Stomach smooth muscle (tissue), 2 donors: ENCODE measurements around the gene MYH10.

Experiments used
- H3K27ac ChIP-seq: one replicate; pipeline ENCODE4 v1.7.0; 2013; ENCODE audit warnings: mild to moderate bottlenecking, low read length, inconsistent platforms
- H3K27me3 ChIP-seq, 2 donors: one replicate each; pipeline ENCODE4 v1.7.0; 2013; ENCODE audit warnings: low read length in 2 of 2; ENCODE audit not compliant: insufficient read depth in 2 of 2, control insufficient read depth in 1 of 2
- H3K36me3 ChIP-seq, 2 donors: one replicate each; pipeline ENCODE4 v1.7.0; 2013; ENCODE audit warnings: low read length in 2 of 2; ENCODE audit not compliant: control insufficient read depth in 2 of 2, insufficient read depth in 2 of 2
- H3K4me1 ChIP-seq: one replicate; pipeline ENCODE4 v1.7.0; 2013; ENCODE audit warnings: low read length; ENCODE audit not compliant: control insufficient read depth, insufficient read depth
- H3K4me3 ChIP-seq, 2 donors: one replicate each; pipeline ENCODE4 v1.7.0; 2013; ENCODE audit warnings: low read length in 2 of 2
- H3K9ac ChIP-seq, 2 donors: one replicate each; pipeline ENCODE4 v1.7.0; 2013; ENCODE audit warnings: low read length in 2 of 2, mild to moderate bottlenecking in 1 of 2
- H3K9me3 ChIP-seq, 2 donors: one replicate each; pipeline ENCODE4 v1.7.0; 2013; ENCODE audit warnings: low read length in 2 of 2; ENCODE audit not compliant: control insufficient read depth in 2 of 2
- donor health status: healthy.
- donor health status: Pancreatic carcinoma.

The MYH10 gene

DNA sequence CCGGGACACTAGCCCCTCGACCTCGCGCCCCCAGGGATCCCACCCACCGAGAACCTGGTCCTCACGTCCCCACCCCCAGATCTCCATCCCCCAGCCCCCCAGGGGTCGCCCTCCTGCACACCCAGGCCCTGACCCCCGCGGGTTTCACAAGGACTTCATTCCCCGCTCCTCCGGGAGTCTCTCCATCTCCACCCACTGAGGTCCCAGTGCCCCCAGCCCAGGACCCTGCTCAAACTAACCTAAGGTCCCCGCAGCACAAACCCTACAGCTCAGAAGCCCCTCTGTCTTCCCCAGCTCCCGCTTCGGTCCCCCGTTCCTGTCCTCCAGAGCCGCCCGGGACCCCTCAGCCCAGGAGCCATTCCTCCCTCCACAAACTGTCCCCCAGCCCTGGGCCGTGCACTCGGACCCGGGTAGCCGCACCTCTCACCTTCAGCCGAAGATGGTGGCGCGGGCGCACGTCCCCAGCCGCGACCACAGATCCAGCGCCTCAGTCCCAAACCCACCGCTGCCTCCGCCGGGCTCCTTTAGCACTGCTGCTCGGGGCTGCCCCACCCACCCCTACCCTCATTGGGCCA lies at the start of gene MYH10:
MYH10 (minus strand) TSS at position 499 of the 575 bp plus-strand sequence. CDS start 7,479 bp downstream, outside the sequence.
- no peaks in the 10 kb centered on the region for H3K36me3 ChIP-seq
- H3K27me3 ChIP-seq = no peaks in the 10 kb centered on the region
- H3K9ac ChIP-seq = peak within 1 kb of the TSS; percentile 67 to 68
- peak within 1 kb of the TSS; percentile 83 to 92 for H3K4me3 ChIP-seq
- no peaks in the 10 kb centered on the region for H3K9me3 ChIP-seq
- H3K4me1 ChIP-seq = peaks cover 6% of the 10 kb centered on the region
- peak within 1 kb of the TSS; percentile 18 for H3K27ac ChIP-seq

DNA sequence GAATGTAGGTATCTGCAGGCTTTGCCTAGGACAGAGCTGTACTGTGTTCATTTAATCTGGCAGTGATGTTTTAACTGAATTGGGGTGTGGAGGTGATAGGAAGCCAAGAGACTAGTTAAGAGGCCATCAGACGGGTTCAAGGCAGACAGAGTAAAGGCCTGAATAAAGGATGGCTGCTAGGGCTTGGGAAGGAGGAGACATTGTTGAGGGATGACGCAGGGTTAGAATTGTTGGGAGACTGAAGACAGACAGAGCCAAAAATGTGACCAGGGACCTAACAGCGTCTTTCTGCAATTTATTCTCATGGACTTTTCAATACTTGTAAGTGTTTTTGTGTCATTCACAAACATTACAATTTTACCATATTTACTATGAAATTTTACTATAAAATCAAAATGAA lies 48.6 kb upstream of the MYH10 start:
- Histone ChIP-seq H3K27me3 (no peaks in the 10 kb centered on the region), H3K27ac (no peak overlapping the region), H3K9me3 (peaks cover 0 to 2% of the 10 kb centered on the region in 2 donors), H3K4me1 (peaks cover 22% of the 10 kb centered on the region), H3K9ac (no peak overlapping the region), H3K36me3 (no peaks in the 10 kb centered on the region), H3K4me3 (no peak overlapping the region)

DNA sequence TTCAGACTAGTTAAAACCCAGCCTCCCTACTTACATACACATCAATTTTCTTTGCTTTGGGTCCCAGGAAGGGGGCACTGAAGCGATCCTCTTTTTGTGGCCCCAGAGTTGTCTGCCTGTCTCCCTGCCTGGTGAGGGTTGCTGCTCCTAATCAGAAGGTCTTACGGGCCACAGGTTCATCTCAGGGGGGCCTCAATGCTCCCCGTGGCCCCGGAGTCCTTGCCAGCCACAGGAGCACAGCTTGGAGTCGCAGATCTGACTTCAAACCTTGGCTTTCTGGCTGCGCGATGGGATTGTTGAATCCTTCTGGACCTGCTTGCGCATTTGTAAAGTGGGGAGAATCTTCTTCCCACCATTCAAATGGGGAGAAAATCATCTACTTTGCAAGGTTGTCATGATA lies 44.8 kb upstream of the MYH10 start:
- Histone ChIP-seq H3K36me3 (no peaks in the 10 kb centered on the region), H3K27ac (peak overlapping the region; percentile 62), H3K4me1 (peaks cover 19% of the 10 kb centered on the region), H3K9ac (no peak overlapping the region), H3K4me3 (no peak overlapping the region), H3K9me3 (peaks cover 0 to 2% of the 10 kb centered on the region in 2 donors), H3K27me3 (no peaks in the 10 kb centered on the region)

DNA sequence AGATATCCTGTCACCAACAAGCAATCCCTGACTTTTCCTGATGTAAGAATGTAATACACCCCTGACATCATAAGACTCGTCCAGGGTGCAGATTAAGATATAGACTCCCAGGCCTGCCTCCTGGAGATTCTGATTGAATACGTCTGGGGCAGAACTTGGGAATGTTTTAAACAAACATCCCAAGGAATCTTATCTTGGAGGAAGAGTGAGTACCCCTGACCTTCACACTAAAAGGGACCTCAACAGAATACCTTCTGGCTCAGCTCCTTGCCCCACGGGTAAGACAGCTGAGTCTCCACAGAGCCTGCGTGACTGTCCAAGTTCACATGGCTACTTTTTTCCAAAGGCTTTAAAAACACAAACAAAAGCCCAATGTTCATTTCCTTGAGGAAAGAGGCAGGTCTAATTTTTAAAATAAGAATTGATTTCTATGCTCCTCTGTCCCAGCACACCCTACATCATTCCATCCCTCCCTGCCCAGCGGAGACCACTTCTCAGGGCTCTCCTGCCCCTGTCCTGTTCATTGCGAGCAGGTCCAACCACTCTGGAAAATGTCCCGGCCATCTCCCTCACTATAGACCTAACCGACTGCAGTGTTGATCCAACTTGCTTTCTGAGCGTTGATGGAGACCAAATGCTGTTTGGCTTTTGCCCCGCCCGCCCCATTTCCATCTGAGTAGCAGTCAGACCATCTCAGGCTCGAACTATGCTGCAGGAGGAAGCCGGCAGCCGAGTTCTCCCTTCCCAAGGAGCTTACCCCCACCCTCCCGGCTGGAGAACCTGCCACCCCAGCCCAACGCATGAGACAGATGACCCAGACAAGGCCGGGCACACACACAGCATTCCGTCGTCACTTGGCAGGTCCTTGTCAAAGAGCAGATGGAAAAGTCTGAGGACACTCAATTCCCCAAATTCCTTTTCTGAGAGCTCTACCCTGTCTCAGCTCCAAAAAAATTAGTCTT lies 44.1 kb upstream of the MYH10 start:
- Histone ChIP-seq H3K4me3 (peak overlapping the region in 1 of 2 donors; percentile 47), H3K9ac (no peak overlapping the region), H3K9me3 (peaks cover 0 to 2% of the 10 kb centered on the region in 2 donors), H3K27ac (peak overlapping the region; percentile 62), H3K4me1 (peaks cover 16% of the 10 kb centered on the region), H3K36me3 (no peaks in the 10 kb centered on the region), H3K27me3 (no peaks in the 10 kb centered on the region)

DNA sequence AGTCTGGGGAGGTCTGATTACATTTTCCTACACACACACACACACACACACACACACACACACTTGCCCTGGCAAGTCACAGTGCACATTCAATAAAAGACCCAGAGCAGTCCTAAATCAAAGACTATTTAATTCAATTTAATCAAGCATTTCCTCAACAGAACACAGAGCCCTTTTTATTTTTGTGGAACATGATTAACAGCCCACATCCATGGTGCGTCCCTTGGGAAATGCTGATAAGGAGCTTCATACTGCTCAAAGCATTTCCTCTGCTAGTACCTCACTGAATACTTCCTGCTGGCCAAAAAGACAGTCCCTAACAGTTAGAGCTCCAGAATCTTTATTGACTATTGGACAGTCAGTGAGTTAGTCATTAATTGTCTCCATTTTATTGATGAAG lies 43.1 kb upstream of the MYH10 start:
- H3K27me3 ChIP-seq = no peaks in the 10 kb centered on the region
- H3K4me1 ChIP-seq = peaks cover 16% of the 10 kb centered on the region
- peaks cover 0 to 2% of the 10 kb centered on the region in 2 donors for H3K9me3 ChIP-seq
- H3K9ac ChIP-seq = no peak overlapping the region
- peak overlapping the region in 1 of 2 donors; percentile 3 for H3K4me3 ChIP-seq
- H3K36me3 ChIP-seq = no peaks in the 10 kb centered on the region
- H3K27ac ChIP-seq = peak overlapping the region; percentile 62

DNA sequence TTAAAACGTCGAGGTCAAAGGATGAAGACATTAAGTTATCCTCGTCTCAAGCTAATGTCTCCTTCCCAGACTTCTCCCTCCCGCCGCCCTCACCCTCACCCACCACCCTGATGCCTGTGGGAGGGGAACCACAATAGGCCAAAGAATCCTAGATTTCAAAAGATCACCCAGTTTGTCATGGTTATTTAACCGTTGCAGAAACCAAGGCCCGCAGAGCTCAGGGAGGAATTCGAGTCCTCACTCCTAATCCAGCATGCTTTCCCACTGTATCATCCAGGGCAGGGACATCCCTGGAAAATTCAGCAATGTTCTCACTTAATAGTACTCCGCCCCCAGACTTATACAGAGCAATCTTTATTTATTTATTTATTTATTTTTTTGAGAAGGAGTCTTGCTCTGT lies 41.8 kb upstream of the MYH10 start:
- no peaks in the 10 kb centered on the region for H3K9me3 ChIP-seq
- no peak overlapping the region for H3K27ac ChIP-seq
- H3K36me3 ChIP-seq = no peaks in the 10 kb centered on the region
- H3K4me1 ChIP-seq = peaks cover 16% of the 10 kb centered on the region
- no peaks in the 10 kb centered on the region for H3K27me3 ChIP-seq
- no peak overlapping the region for H3K9ac ChIP-seq
- H3K4me3 ChIP-seq = no peak overlapping the region

DNA sequence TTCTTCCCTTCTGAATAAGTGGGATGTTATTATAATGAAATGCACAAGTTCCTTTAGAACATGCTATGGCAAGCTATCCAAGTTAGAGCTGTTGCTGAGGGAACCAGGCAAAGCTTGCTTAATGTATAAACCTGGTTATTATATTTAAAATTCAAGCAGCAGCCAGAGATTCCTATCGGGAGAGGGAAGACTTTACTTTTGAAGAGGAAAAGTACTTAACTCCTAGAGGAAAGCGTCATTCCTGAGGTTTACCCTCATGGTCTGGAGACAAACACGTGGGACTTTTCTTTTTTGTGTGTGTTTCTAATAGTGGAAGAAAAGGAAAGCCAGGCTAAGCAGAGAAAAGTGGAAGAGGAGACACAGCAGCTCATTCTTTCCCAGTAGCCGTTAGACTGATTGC lies 39.9 kb upstream of the MYH10 start:
- no peak overlapping the region for H3K27ac ChIP-seq
- H3K9me3 ChIP-seq = no peaks in the 10 kb centered on the region
- H3K4me1 ChIP-seq = peaks cover 16% of the 10 kb centered on the region
- H3K9ac ChIP-seq = no peak overlapping the region
- no peaks in the 10 kb centered on the region for H3K36me3 ChIP-seq
- H3K4me3 ChIP-seq = no peak overlapping the region
- H3K27me3 ChIP-seq = no peaks in the 10 kb centered on the region

DNA sequence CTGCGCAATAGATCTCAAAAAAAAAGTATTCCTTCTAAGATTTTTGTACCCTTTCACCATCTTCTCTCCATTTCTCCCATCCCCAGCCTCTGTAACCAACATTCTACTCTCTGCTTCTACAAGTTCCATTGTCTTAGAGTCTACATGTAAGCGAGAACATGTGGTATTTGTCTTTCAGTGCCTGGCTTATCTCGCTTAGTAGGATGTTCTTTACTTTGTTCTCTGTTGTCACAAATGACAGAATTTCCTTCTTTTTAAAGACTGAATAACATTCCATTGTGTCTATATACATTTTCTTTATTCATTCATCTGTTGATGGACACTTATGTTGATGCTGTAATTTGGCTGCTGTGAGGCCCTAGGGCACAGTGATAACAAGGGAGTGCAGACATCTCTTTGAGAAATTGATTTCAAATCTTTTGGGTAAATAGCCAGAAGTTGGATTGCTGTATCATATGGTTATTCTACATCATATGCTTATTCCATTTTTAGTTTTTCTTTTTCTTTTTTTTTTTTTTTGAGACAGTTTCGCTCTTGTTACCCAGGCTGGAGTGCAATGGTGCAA lies 37.7 kb upstream of the MYH10 start:
- no peak overlapping the region for H3K27ac ChIP-seq
- no peaks in the 10 kb centered on the region for H3K4me1 ChIP-seq
- H3K9ac ChIP-seq = no peak overlapping the region
- H3K36me3 ChIP-seq = no peaks in the 10 kb centered on the region
- H3K27me3 ChIP-seq = no peaks in the 10 kb centered on the region
- H3K4me3 ChIP-seq = no peak overlapping the region
- H3K9me3 ChIP-seq = no peaks in the 10 kb centered on the region

DNA sequence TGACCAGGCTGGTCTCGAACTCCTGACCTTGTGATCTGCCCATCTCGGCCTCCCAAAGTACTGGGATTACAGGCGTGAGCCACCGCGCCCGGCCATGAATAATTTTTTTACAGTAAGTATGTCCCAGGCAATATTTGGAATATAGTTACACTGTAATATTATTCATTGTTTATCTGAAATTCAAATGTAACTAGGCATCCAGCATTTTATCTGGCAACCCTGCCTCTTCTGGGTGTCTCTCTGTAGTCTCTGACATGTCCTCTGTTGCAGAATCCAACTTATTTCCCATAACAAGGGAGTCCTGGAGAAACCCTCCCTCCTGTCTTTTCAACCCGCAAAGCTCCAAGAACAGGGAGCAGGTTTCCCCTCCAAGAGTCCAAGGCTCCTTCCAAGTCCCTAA lies 36.9 kb upstream of the MYH10 start:
- Histone ChIP-seq H3K27me3 (no peaks in the 10 kb centered on the region), H3K4me3 (no peak overlapping the region), H3K36me3 (no peaks in the 10 kb centered on the region), H3K4me1 (no peaks in the 10 kb centered on the region), H3K9ac (no peak overlapping the region), H3K9me3 (no peaks in the 10 kb centered on the region), H3K27ac (no peak overlapping the region)

DNA sequence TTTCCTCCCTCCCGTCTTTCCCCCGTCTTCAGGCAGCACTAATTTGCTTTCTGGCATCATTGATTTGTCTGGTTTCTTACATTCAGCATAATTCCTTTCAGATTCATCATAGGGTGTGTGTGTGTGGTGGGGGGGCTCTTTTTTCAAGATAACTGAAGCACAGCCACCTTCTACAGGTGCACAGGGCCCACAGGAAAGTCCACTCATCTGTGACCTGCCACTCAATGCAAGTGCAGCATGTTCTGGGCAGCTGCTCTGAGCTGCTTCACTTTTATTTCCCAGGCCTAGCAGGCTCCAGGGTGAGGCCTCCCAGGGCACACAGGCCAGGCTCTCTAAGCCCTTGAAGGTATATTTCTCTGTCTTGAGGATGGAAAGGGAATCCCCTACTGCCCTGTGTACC lies 35.2 kb upstream of the MYH10 start:
- H3K4me1 ChIP-seq = no peaks in the 10 kb centered on the region
- no peak overlapping the region for H3K4me3 ChIP-seq
- H3K9ac ChIP-seq = no peak overlapping the region
- no peak overlapping the region for H3K27ac ChIP-seq
- H3K9me3 ChIP-seq = no peaks in the 10 kb centered on the region
- H3K27me3 ChIP-seq = no peaks in the 10 kb centered on the region
- no peaks in the 10 kb centered on the region for H3K36me3 ChIP-seq
